ENCODE data around the gene NR2C2.

DNA sequence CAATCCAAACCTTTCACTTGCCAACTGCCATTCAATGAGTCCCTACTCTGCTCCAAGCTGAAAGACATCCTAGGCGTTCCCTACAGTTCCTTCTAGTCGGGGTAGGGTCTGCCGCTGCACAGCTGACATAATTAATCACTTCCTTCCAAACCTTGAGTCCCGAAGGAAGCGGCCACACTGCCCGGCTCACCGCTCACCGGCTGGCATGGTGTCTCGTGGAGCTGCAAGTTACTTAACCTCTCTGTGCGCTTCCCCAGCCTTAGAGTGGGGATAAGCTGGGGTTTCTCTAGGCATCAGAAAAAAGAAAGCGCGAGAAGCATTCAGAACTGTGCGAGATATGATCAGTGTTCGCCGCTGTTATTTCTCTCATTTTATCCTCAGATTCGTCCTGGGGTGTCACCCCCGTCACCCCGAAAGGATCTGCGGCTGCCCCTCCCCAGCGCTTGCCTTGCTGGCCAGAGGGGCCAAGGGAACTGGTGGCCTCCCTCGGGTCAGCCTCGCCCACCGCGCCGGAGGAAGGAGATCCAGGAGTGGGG is 117.0 kb downstream of the NR2C2 start:
- TF ChIP-seq, protein P1, sequence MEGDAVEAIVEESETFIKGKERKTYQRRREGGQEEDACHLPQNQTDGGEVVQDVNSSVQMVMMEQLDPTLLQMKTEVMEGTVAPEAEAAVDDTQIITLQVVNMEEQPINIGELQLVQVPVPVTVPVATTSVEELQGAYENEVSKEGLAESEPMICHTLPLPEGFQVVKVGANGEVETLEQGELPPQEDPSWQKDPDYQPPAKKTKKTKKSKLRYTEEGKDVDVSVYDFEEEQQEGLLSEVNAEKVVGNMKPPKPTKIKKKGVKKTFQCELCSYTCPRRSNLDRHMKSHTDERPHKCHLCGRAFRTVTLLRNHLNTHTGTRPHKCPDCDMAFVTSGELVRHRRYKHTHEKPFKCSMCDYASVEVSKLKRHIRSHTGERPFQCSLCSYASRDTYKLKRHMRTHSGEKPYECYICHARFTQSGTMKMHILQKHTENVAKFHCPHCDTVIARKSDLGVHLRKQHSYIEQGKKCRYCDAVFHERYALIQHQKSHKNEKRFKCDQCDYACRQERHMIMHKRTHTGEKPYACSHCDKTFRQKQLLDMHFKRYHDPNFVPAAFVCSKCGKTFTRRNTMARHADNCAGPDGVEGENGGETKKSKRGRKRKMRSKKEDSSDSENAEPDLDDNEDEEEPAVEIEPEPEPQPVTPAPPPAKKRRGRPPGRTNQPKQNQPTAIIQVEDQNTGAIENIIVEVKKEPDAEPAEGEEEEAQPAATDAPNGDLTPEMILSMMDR (IDR thresholded peaks at IDR 0.05): no peak
- TF ChIP-seq EP300 (IDR thresholded peaks at IDR 0.05) (no peak), POLR2A (IDR thresholded peaks at IDR 0.05) (no peak)
